ENCODE data around the gene MKLN1.

The MKLN1 gene

GRCh38 chr7:131341690-131342089 is 14.0 kb downstream of the MKLN1 start:
- no peaks in the 10 kb centered on the region for H3K27me3 ChIP-seq (ENCODE audit: low read length)
- TF ChIP-seq EZH2phosphoT487 (conservative IDR thresholded peaks at IDR 0.05; ENCODE audit: low read length) (no peak), CTCF (IDR thresholded peaks at IDR 0.05; ENCODE audit: insufficient read depth, low read length, poor library complexity, severe bottlenecking) (no peak)
- H3K4me3 ChIP-seq (ENCODE audit: insufficient read depth, low read length, poor library complexity, severe bottlenecking), result no peak overlapping the region
- no peaks in the 10 kb centered on the region for H3F3A ChIP-seq (ENCODE audit: insufficient read depth)
- H3K4me2 ChIP-seq (ENCODE audit: low read depth, low read length, poor library complexity, severe bottlenecking), result no peak overlapping the region
- peaks cover 6% of the 10 kb centered on the region; the same call in 1 of the 2 replicates for H3K36me3 ChIP-seq (ENCODE audit: low read length)
- no peak overlapping the region for H3K9ac ChIP-seq (ENCODE audit: low read length)
- no peaks in the 10 kb centered on the region for H3K9me2 ChIP-seq (replicated peaks; ENCODE audit: insufficient read depth, low read length)
- H3K9me3 ChIP-seq (ENCODE audit: insufficient read depth, low read length), result peaks cover 5% of the 10 kb centered on the region; the same call in 1 of the 2 replicates
- no peak overlapping the region for H2AFZ ChIP-seq (ENCODE audit: low read depth, low read length, severe bottlenecking)
- H4K20me1 ChIP-seq (ENCODE audit: low read depth, low read length), result peaks cover 26% of the 10 kb centered on the region
- peaks cover 87% of the 10 kb centered on the region for H3K79me2 ChIP-seq (ENCODE audit: insufficient read depth, low read length)
- no peak overlapping the region for H3K27ac ChIP-seq (ENCODE audit: low read depth, low read length)

GRCh38 chr7:131342864-131343442 is 15.3 kb downstream of the MKLN1 start:
- Histone ChIP-seq H3K27ac (ENCODE audit: low read depth, low read length) (no peak overlapping the region), H3K4me3 (ENCODE audit: insufficient read depth, low read length, poor library complexity, severe bottlenecking) (no peak overlapping the region), H3K4me2 (ENCODE audit: low read depth, low read length, poor library complexity, severe bottlenecking) (no peak overlapping the region), H3K79me2 (ENCODE audit: insufficient read depth, low read length) (peaks cover 90% of the 10 kb centered on the region), H2AFZ (ENCODE audit: low read depth, low read length, severe bottlenecking) (no peak overlapping the region), H3K27me3 (ENCODE audit: low read length) (no peaks in the 10 kb centered on the region), H3K36me3 (ENCODE audit: low read length) (no peaks in the 10 kb centered on the region), H3K9me2 (replicated peaks; ENCODE audit: insufficient read depth, low read length) (no peaks in the 10 kb centered on the region), H4K20me1 (ENCODE audit: low read depth, low read length) (peaks cover 26% of the 10 kb centered on the region), H3K9ac (ENCODE audit: low read length) (no peak overlapping the region), H3F3A (ENCODE audit: insufficient read depth) (no peaks in the 10 kb centered on the region), H3K9me3 (ENCODE audit: insufficient read depth, low read length) (no peaks in the 10 kb centered on the region)
- TF ChIP-seq EZH2phosphoT487 (conservative IDR thresholded peaks at IDR 0.05; ENCODE audit: low read length), result no peak
- TF ChIP-seq CTCF (IDR thresholded peaks at IDR 0.05; ENCODE audit: insufficient read depth, low read length, poor library complexity, severe bottlenecking), result no peak

DNA sequence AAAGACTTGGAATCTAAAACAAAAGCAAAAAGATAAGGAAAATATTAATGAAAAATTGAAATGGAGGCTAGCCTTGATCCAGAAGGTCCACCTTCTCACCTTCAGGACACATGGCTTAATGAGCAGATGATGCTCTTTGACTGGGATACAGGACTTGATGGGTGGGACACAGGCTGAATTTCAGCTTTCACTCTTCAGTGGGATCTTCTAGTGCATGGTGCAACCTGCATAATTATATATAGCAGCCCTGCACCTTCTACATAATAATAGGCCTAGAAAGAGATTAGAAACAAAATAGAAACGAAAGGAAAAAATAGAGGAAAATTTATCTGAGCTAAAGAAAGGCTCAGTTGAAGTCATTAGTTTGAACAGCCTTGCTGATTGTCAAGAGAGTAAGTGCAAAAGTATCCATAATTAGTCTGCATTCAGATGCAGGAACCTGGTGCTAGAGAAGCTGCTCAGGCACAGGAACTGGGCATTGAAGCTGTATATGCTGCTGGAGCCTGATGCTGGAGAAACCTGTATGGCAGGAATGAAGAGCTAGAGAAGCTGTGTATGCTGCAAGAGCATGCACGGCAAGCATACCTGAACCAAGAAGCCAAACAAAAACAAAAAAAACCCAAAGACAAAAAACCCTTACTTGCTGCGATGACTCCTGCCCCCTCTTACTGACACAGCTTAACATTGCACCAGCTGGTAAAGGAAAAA is 19.4 kb downstream of the MKLN1 start:
- no peak overlapping the region for H3K9ac ChIP-seq (ENCODE audit: low read length)
- no peaks in the 10 kb centered on the region for H3F3A ChIP-seq (ENCODE audit: insufficient read depth)
- H3K9me3 ChIP-seq (ENCODE audit: insufficient read depth, low read length), result no peaks in the 10 kb centered on the region
- H2AFZ ChIP-seq (ENCODE audit: low read depth, low read length, severe bottlenecking), result no peak overlapping the region
- peaks cover 81% of the 10 kb centered on the region for H3K79me2 ChIP-seq (ENCODE audit: insufficient read depth, low read length)
- no peak for TF ChIP-seq CTCF (IDR thresholded peaks at IDR 0.05; ENCODE audit: insufficient read depth, low read length, poor library complexity, severe bottlenecking)
- TF ChIP-seq EZH2phosphoT487 (conservative IDR thresholded peaks at IDR 0.05; ENCODE audit: low read length), result no peak
- H3K27me3 ChIP-seq (ENCODE audit: low read length), result no peaks in the 10 kb centered on the region
- no peak overlapping the region for H3K4me2 ChIP-seq (ENCODE audit: low read depth, low read length, poor library complexity, severe bottlenecking)
- H3K27ac ChIP-seq (ENCODE audit: low read depth, low read length), result no peak overlapping the region
- no peak overlapping the region for H3K4me3 ChIP-seq (ENCODE audit: insufficient read depth, low read length, poor library complexity, severe bottlenecking)
- no peaks in the 10 kb centered on the region for H3K9me2 ChIP-seq (replicated peaks; ENCODE audit: insufficient read depth, low read length)
- H4K20me1 ChIP-seq (ENCODE audit: low read depth, low read length), result peaks cover 34% of the 10 kb centered on the region; the same call in 1 of the 2 replicates
- H3K36me3 ChIP-seq (ENCODE audit: low read length), result no peaks in the 10 kb centered on the region

Data from SU-DHL-6 (cell line).